H9 (cell line): ENCODE results near the gene TRMT44. TPM values are rescaled to one million over a fixed set of nuclear protein-coding genes. Genes with fewer than 3 reads are reported as not detected.
A peak's percentile ranks its signal among the peaks of the same experiment; 100 is the strongest.

Source experiments
- DNase-seq: peaks from one replicate; pipeline ENCODE4 v3.0.0-alpha.2; 2017
- H2AFZ ChIP-seq: one replicate; pipeline ENCODE4 v1.6.1; 2013; ENCODE audit warnings: mild to moderate bottlenecking, low read length, control low read depth, moderate library complexity
- H2AK5ac ChIP-seq: 2 replicates; pipeline ENCODE4 v1.6.1; 2013; ENCODE audit warnings: low read length, control low read depth, mixed read lengths; ENCODE audit not compliant: insufficient read length
- H2BK120ac ChIP-seq: one replicate; pipeline ENCODE4 v1.6.1; 2013; ENCODE audit warnings: low read depth, mild to moderate bottlenecking, low read length, control low read depth, inconsistent platforms; ENCODE audit not compliant: poor library complexity, severe bottlenecking
- H2BK12ac ChIP-seq: 2 replicates; pipeline ENCODE4 v1.6.1; 2013; ENCODE audit warnings: low read length, control low read depth, mixed read lengths, low read depth; ENCODE audit not compliant: insufficient read length
- H2BK15ac ChIP-seq: 2 replicates; pipeline ENCODE4 v1.6.1; 2013; ENCODE audit warnings: low read depth, low read length, control low read depth
- H2BK20ac ChIP-seq: one replicate; pipeline ENCODE4 v1.6.1; 2013; ENCODE audit warnings: low read depth, mild to moderate bottlenecking, low read length, control low read depth, inconsistent platforms; ENCODE audit not compliant: poor library complexity, severe bottlenecking
- H2BK5ac ChIP-seq: 2 replicates; pipeline ENCODE4 v1.6.1; 2013; ENCODE audit warnings: low read length, control low read depth, mixed read lengths; ENCODE audit not compliant: insufficient read length
- H3K14ac ChIP-seq: 2 replicates; pipeline ENCODE4 v1.6.1; 2013; ENCODE audit warnings: low read length, control low read depth; ENCODE audit not compliant: insufficient read depth
- H3K18ac ChIP-seq: 2 replicates; pipeline ENCODE4 v1.6.1; 2013; ENCODE audit warnings: low read depth, mild to moderate bottlenecking, mixed read lengths, low read length, control low read depth; ENCODE audit not compliant: insufficient read length
- H3K23ac ChIP-seq: 2 replicates; pipeline ENCODE4 v1.6.1; 2013; ENCODE audit warnings: low read length, control low read depth, mixed read lengths, low read depth; ENCODE audit not compliant: insufficient read length
- H3K23me2 ChIP-seq: 2 replicates; pipeline ENCODE4 v1.6.1; 2013; ENCODE audit warnings: low read depth, mild to moderate bottlenecking, mixed read lengths, low read length, control low read depth; ENCODE audit not compliant: insufficient read length, poor library complexity, severe bottlenecking
- H3K27ac ChIP-seq: 2 replicates; pipeline ENCODE4 v1.5.1; 2013; ENCODE audit warnings: low read length, control low read depth, mixed read lengths, low read depth; ENCODE audit not compliant: insufficient read length
- H3K27me3 ChIP-seq: 2 replicates; pipeline ENCODE4 v1.6.1; 2013; ENCODE audit warnings: low read length, control low read depth, inconsistent platforms; ENCODE audit not compliant: insufficient read depth
- H3K4ac ChIP-seq: 2 replicates; pipeline ENCODE4 v1.6.1; 2013; ENCODE audit warnings: low read depth, mild to moderate bottlenecking, control low read depth, inconsistent platforms, low read length, moderate library complexity
- H3K4me1 ChIP-seq: 2 replicates; pipeline ENCODE4 v1.6.1; 2013; ENCODE audit warnings: low read length, control low read depth, inconsistent platforms; ENCODE audit not compliant: insufficient read depth
- H3K4me2 ChIP-seq: 2 replicates; pipeline ENCODE4 v1.6.1; 2013; ENCODE audit warnings: low read length, control low read depth, mixed read lengths; ENCODE audit not compliant: insufficient read length, insufficient read depth
- H3K56ac ChIP-seq: 2 replicates; pipeline ENCODE4 v1.6.1; 2013; ENCODE audit warnings: low read depth, mild to moderate bottlenecking, mixed read lengths, low read length, control low read depth; ENCODE audit not compliant: insufficient read length
- H3K79me1 ChIP-seq: 2 replicates; pipeline ENCODE4 v1.6.1; 2013; ENCODE audit warnings: low read depth, mild to moderate bottlenecking, moderate library complexity, low read length, control low read depth, inconsistent platforms; ENCODE audit not compliant: insufficient read depth, poor library complexity, severe bottlenecking
- H3K79me2 ChIP-seq: 2 replicates; pipeline ENCODE4 v1.6.1; 2013; ENCODE audit warnings: low read length, control low read depth, inconsistent platforms; ENCODE audit not compliant: insufficient read depth
- H3K9ac ChIP-seq: 2 replicates; pipeline ENCODE4 v1.6.1; 2013; ENCODE audit warnings: low read length, control low read depth, mixed read lengths; ENCODE audit not compliant: insufficient read length; ENCODE audit errors: extremely low read depth
- H3K9me3 ChIP-seq: one replicate; pipeline ENCODE4 v1.6.1; 2013; ENCODE audit warnings: low read depth, low read length, inconsistent platforms; ENCODE audit not compliant: control insufficient read depth
- H3T11ph ChIP-seq: one replicate; pipeline ENCODE4 v1.6.1; 2013; ENCODE audit warnings: mild to moderate bottlenecking, low read length, control low read depth, inconsistent platforms
- H4K20me1 ChIP-seq: one replicate; pipeline ENCODE4 v1.6.1; 2013; ENCODE audit not compliant: control insufficient read depth, insufficient read length, insufficient read depth
- H4K5ac ChIP-seq: 2 replicates; pipeline ENCODE4 v1.6.1; 2013; ENCODE audit warnings: low read depth, mild to moderate bottlenecking, mixed read lengths, low read length, control low read depth; ENCODE audit not compliant: insufficient read length
- H4K8ac ChIP-seq: replicated peaks from 2 replicates; pipeline ENCODE4 v1.6.1; 2013; ENCODE audit warnings: low read length, control low read depth, mixed read lengths, low read depth; ENCODE audit not compliant: insufficient read length
- H4K91ac ChIP-seq: 2 replicates; pipeline ENCODE4 v1.6.1; 2013; ENCODE audit warnings: low read depth, mild to moderate bottlenecking, moderate library complexity, mixed read lengths, low read length, control low read depth; ENCODE audit not compliant: insufficient read length
- H3K27ac Mint-ChIP-seq, 3 experiments: 2 replicates in 2 of 3; 3 replicates in 1 of 3; pipeline ENCODE4 v1.8.0; 2020 to 2021; ENCODE audit warnings: mixed read lengths in 3 of 3, mild to moderate bottlenecking in 1 of 3, moderate library complexity in 1 of 3
- H3K27me3 Mint-ChIP-seq: 2 replicates; pipeline ENCODE4 v1.8.0; 2021; ENCODE audit warnings: low read depth, mild to moderate bottlenecking, moderate library complexity, mixed read lengths
- H3K36me3 Mint-ChIP-seq, 3 experiments: 2 replicates in 2 of 3; 3 replicates in 1 of 3; pipeline ENCODE4 v1.8.0; 2020 to 2021; ENCODE audit warnings: low read depth in 3 of 3, mixed read lengths in 3 of 3; ENCODE audit not compliant: insufficient read depth in 1 of 3
- H3K4me1 Mint-ChIP-seq, 2 experiments: 2 replicates each; pipeline ENCODE4 v1.8.0; 2020; ENCODE audit warnings: mixed read lengths in 2 of 2
- H3K4me3 Mint-ChIP-seq, 2 experiments: 2 replicates in 1 of 2; 3 replicates in 1 of 2; pipeline ENCODE4 v1.8.0; 2020 to 2021; ENCODE audit warnings: mild to moderate bottlenecking in 2 of 2, mixed read lengths in 2 of 2, moderate library complexity in 1 of 2
- H3K9me3 Mint-ChIP-seq, 2 experiments: 2 replicates in 1 of 2; 3 replicates in 1 of 2; pipeline ENCODE4 v1.8.0; 2020; ENCODE audit warnings: mild to moderate bottlenecking in 2 of 2, mixed read lengths in 2 of 2, moderate library complexity in 1 of 2
- WGBS: extraction: QIAGEN DNeasy Blood & Tissue Kit; methylation state at CpG from one replicate; pipeline ENCODE4 v1.1.7; 2013; ENCODE audit warnings: missing lambda C conversion rate, low lambda C conversion rate, mixed read lengths; ENCODE audit not compliant: insufficient read length; ENCODE audit errors: extremely low coverage; 5-methylcytosine and 5-hydroxymethylcytosine counted together
- total RNA-seq: library from RNA; stranded (reverse); gene quantifications from 2 replicates; pipeline ENCODE4 v1.2.1, GENCODE V29; 2021
- TF ChIP-seq, protein P1 (sequence below): fragments of 200-600 bp; sonication (generic); conservative IDR thresholded peaks from 3 replicates; pipeline ENCODE4 v1.8.0; 2021; ENCODE audit warnings: antibody characterized with exemption, mild to moderate bottlenecking

The TRMT44 gene
- total RNA-seq, 1 experiment from 2014 or later = 22.8 TPM

DNA sequence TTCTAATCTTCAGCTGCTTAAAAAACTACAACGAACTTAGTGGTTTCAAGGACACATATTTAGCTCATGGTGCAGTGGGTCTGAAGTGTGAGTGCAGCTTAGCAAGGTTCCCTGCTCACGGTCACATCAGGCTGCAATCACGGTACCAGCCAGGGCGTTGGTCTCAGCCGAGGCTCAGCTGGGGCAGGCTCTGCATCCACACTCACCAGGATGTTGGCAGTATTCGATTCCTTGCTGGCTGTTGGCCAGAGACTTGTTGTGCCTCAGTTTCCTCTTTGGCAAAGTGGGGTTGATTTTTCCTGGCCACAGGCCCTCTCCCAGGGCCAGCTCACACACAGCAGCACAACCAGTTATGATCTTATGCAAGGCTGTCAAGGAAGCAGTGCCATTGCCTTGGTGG, 61.8 kb downstream of the TRMT44 start:
- no peak for DNase-seq
- Mint-ChIP-seq H3K9me3 (peaks cover 10 to 11% of the 10 kb centered on the region in 2 experiments), H3K4me1 (peaks cover 31% of the 10 kb centered on the region in 2 experiments), H3K27me3 (peaks cover 2% of the 10 kb centered on the region; the same call in 1 of the 2 replicates), H3K36me3 (peaks cover 4 to 25% (median 11%) of the 10 kb centered on the region in 3 experiments; a peak in 6 of 7 replicates), H3K4me3 (no peak overlapping the region), H3K27ac (peak overlapping the region in 1 of 3 experiments; percentile 49; a peak in 1 of 7 replicates)
- H2BK5ac ChIP-seq = no peak overlapping the region
- no peak overlapping the region for H3K4ac ChIP-seq
- no peaks in the 10 kb centered on the region for H3K27me3 ChIP-seq
- no peak overlapping the region for H4K8ac ChIP-seq
- TF ChIP-seq, protein P1, sequence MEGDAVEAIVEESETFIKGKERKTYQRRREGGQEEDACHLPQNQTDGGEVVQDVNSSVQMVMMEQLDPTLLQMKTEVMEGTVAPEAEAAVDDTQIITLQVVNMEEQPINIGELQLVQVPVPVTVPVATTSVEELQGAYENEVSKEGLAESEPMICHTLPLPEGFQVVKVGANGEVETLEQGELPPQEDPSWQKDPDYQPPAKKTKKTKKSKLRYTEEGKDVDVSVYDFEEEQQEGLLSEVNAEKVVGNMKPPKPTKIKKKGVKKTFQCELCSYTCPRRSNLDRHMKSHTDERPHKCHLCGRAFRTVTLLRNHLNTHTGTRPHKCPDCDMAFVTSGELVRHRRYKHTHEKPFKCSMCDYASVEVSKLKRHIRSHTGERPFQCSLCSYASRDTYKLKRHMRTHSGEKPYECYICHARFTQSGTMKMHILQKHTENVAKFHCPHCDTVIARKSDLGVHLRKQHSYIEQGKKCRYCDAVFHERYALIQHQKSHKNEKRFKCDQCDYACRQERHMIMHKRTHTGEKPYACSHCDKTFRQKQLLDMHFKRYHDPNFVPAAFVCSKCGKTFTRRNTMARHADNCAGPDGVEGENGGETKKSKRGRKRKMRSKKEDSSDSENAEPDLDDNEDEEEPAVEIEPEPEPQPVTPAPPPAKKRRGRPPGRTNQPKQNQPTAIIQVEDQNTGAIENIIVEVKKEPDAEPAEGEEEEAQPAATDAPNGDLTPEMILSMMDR = no peak
- no peak overlapping the region for H4K91ac ChIP-seq
- H2BK12ac ChIP-seq = no peak overlapping the region
- no peaks in the 10 kb centered on the region; the same call in 1 of the 2 replicates for H3K4me1 ChIP-seq
- no peaks in the 10 kb centered on the region for H3K79me1 ChIP-seq
- H3K9ac ChIP-seq = no peak overlapping the region
- no peak overlapping the region for H2BK20ac ChIP-seq
- no peaks in the 10 kb centered on the region for H3K79me2 ChIP-seq
- no peak overlapping the region for H3T11ph ChIP-seq
- H3K23me2 ChIP-seq = no peaks in the 10 kb centered on the region
- no CpG with 5 or more reads among the region's 6 CpGs for WGBS
- H3K4me2 ChIP-seq = no peak overlapping the region
- H2BK120ac ChIP-seq = no peak overlapping the region
- no peak overlapping the region for H2BK15ac ChIP-seq
- H4K5ac ChIP-seq = no peak overlapping the region
- no peak overlapping the region for H2AFZ ChIP-seq
- no peak overlapping the region for H3K27ac ChIP-seq
- H3K56ac ChIP-seq = no peak overlapping the region
- no peak overlapping the region for H2AK5ac ChIP-seq
- H4K20me1 ChIP-seq = no peaks in the 10 kb centered on the region
- H3K23ac ChIP-seq = no peak overlapping the region
- no peaks in the 10 kb centered on the region for H3K9me3 ChIP-seq
- no peak overlapping the region for H3K14ac ChIP-seq
- H3K18ac ChIP-seq = no peak overlapping the region
